GM18505 (cell line): ENCODE data around the gene TGDS.
"Not testable (repeated sequence)": the region's sequence is repeated elsewhere in the genome, so short reads cannot be mapped to it uniquely, and the experiment has no call there.

Experiments
- ATAC-seq: cut with Tn5 transposase; IDR thresholded peaks from one replicate; pipeline ENCODE4 v1.9.1; 2021; ENCODE audit not compliant: unreplicated experiment
- POLR2A ChIP-seq: IDR thresholded peaks from 4 replicates; pipeline ENCODE4 v1.6.1; 2011; ENCODE audit warnings: borderline replicate concordance; ENCODE audit not compliant: insufficient read depth, insufficient read length; ENCODE audit errors: extremely low read depth

TGDS gene

GRCh38 chr13:94595950-94596574, at the start of gene TGDS:
Gene TGDS (minus strand): TSS chr13:94596152. CDS start chr13:94596136, 16 bp downstream.
- peak; percentile 98 for TF ChIP-seq POLR2A
- ATAC-seq = peak; percentile 98

GRCh38 chr13:94641409-94641941, 45.5 kb upstream of the TGDS start:
- no peak for TF ChIP-seq POLR2A
- ATAC-seq = no peak

- ATAC-seq = no peak
- no peak for TF ChIP-seq POLR2A
These were observed 44.8 kb upstream of the TGDS start for GRCh38 chr13:94640721-94641120.

- ATAC-seq = not testable (repeated sequence)
These were observed 41.7 kb upstream of the TGDS start for GRCh38 chr13:94637677-94638076.

- ATAC-seq = no peak
- no peak for TF ChIP-seq POLR2A
These were observed 41.1 kb upstream of the TGDS start for GRCh38 chr13:94636942-94637578.

GRCh38 chr13:94636096-94636495, 40.1 kb upstream of the TGDS start:
- ATAC-seq = not testable (repeated sequence)

- no peak for ATAC-seq
These were observed 36.5 kb upstream of the TGDS start for GRCh38 chr13:94632226-94632980.

GRCh38 chr13:94630858-94631257, 34.9 kb upstream of the TGDS start:
- ATAC-seq = no peak
- no peak for TF ChIP-seq POLR2A

More at GRCh38 chr13:94632226-94632980, 36.5 kb upstream of the TGDS start:
- TF ChIP-seq POLR2A = no peak

GRCh38 chr13:94623316-94623715, 27.4 kb upstream of the TGDS start:
- TF ChIP-seq POLR2A = no peak

GRCh38 chr13:94622344-94622743, 26.4 kb upstream of the TGDS start:
- no peak for ATAC-seq
- TF ChIP-seq POLR2A = no peak

More at GRCh38 chr13:94623316-94623715, 27.4 kb upstream of the TGDS start:
- no peak for ATAC-seq

- no peak for TF ChIP-seq POLR2A
- ATAC-seq = peak; percentile 84
These were observed 24.4 kb upstream of the TGDS start for GRCh38 chr13:94620286-94620896.

GRCh38 chr13:94617389-94618000, 21.5 kb upstream of the TGDS start:
- no peak for ATAC-seq
- no peak for TF ChIP-seq POLR2A

- no peak for TF ChIP-seq POLR2A
- no peak for ATAC-seq
These were observed 17.1 kb upstream of the TGDS start for GRCh38 chr13:94613051-94613450.
